ENCODE measurements around the gene GNB1.
"Not testable (repeated sequence)": the region's sequence is repeated elsewhere in the genome, so short reads cannot be mapped to it uniquely, and the experiment has no call there.

Gene GNB1

GRCh38 chr1:1858382-1859086 lies 32.4 kb downstream of the GNB1 start:
- peak; percentile 67 for DNase-seq (ENCODE audit: low spot score)

GRCh38 chr1:1857096-1857703 lies 33.7 kb downstream of the GNB1 start:
- no peak for DNase-seq (ENCODE audit: low spot score)

- DNase-seq (ENCODE audit: low spot score): not testable (repeated sequence)
These were observed 34.7 kb downstream of the GNB1 start for GRCh38 chr1:1856161-1856560.

- no peak for DNase-seq (ENCODE audit: low spot score)
These were observed 37.2 kb downstream of the GNB1 start for GRCh38 chr1:1853593-1854257.

GRCh38 chr1:1852619-1853414 lies 38.1 kb downstream of the GNB1 start:
- DNase-seq (ENCODE audit: low spot score): no peak

- no peak for DNase-seq (ENCODE audit: low spot score)
These were observed 43.0 kb downstream of the GNB1 start for GRCh38 chr1:1847890-1848289.

GRCh38 chr1:1847061-1847850 lies 43.6 kb downstream of the GNB1 start:
- no peak for DNase-seq (ENCODE audit: low spot score)

GRCh38 chr1:1846386-1846918 lies 44.4 kb downstream of the GNB1 start:
- no peak for DNase-seq (ENCODE audit: low spot score)

GRCh38 chr1:1842360-1843146 lies 48.3 kb downstream of the GNB1 start:
- DNase-seq (ENCODE audit: low spot score): no peak

- no peak for DNase-seq (ENCODE audit: low spot score)
These were observed 49.3 kb downstream of the GNB1 start for GRCh38 chr1:1841575-1841995.

- no peak for DNase-seq (ENCODE audit: low spot score)
These were observed 51.4 kb downstream of the GNB1 start for GRCh38 chr1:1839311-1839965.

- no peak for DNase-seq (ENCODE audit: low spot score)
These were observed 54.8 kb downstream of the GNB1 start for GRCh38 chr1:1836119-1836518.

GRCh38 chr1:1835546-1835945 lies 55.3 kb downstream of the GNB1 start:
- no peak for DNase-seq (ENCODE audit: low spot score)

- no peak for DNase-seq (ENCODE audit: low spot score)
These were observed 57.0 kb downstream of the GNB1 start for GRCh38 chr1:1833916-1834325.

GRCh38 chr1:1833456-1833855 lies 57.4 kb downstream of the GNB1 start:
- DNase-seq (ENCODE audit: low spot score): no peak

- DNase-seq (ENCODE audit: low spot score): no peak
These were observed 58.1 kb downstream of the GNB1 start for GRCh38 chr1:1832820-1833219.

- DNase-seq (ENCODE audit: low spot score): no peak
These were observed 58.7 kb downstream of the GNB1 start for GRCh38 chr1:1832166-1832565.

GRCh38 chr1:1827089-1827848 lies 63.6 kb downstream of the GNB1 start:
- no peak for DNase-seq (ENCODE audit: low spot score)

- no peak for DNase-seq (ENCODE audit: low spot score)
These were observed 64.4 kb downstream of the GNB1 start for GRCh38 chr1:1826356-1827088.

Data from hematopoietic multipotent progenitor cell treated with erythropoietin and hydrocortisone succinate and interleukin-3 and kit ligand, for 15 days (in vitro differentiated cells).